Activated CD8-positive, alpha-beta T cell treated with anti-CD3 and anti-CD28 coated beads for 36 hours (primary cell): Measurements from ENCODE around the gene BHLHE23. TPM values are rescaled to one million over a fixed set of nuclear protein-coding genes. Genes with fewer than 3 reads are reported as not detected.

ENCODE experiments used
- ATAC-seq: fragments of 200-7000 bp; cut with Tn5 transposase; one replicate; pipeline ENCODE4 v1.10.0; 2021; ENCODE audit warnings: mild to moderate bottlenecking, moderate library complexity
- CTCF ChIA-PET: fragments of 350-600 bp; sonication (Branson Sonifier 250); formaldehyde crosslinking; loops from one replicate; lab custom pipeline; 2021; ENCODE audit warnings: antibody characterized with exemption; lab: Charles Lee
- POLR2A ChIA-PET: fragments of 350-600 bp; sonication (Branson Sonifier 250); formaldehyde crosslinking; loops from one replicate; lab custom pipeline; 2021; ENCODE audit warnings: antibody characterized with exemption; lab: Charles Lee
- DNase-seq: peaks from one replicate; pipeline ENCODE4 v3.0.0-alpha.2; 2020
- H3K27ac Mint-ChIP-seq: one replicate; pipeline ENCODE4 v1.8.0; 2021; ENCODE audit warnings: mild to moderate bottlenecking, mixed read lengths
- H3K27me3 Mint-ChIP-seq: one replicate; pipeline ENCODE4 v1.8.0; 2021; ENCODE audit warnings: mixed read lengths
- H3K36me3 Mint-ChIP-seq: one replicate; pipeline ENCODE4 v1.8.0; 2021; ENCODE audit warnings: low read depth, mixed read lengths
- H3K4me1 Mint-ChIP-seq: one replicate; pipeline ENCODE4 v1.8.0; 2021; ENCODE audit warnings: low read depth, mixed read lengths
- H3K4me3 Mint-ChIP-seq: one replicate; pipeline ENCODE4 v1.8.0; 2021; ENCODE audit warnings: mild to moderate bottlenecking, moderate library complexity, mixed read lengths
- H3K9me3 Mint-ChIP-seq: one replicate; pipeline ENCODE4 v1.8.0; 2021; ENCODE audit warnings: mixed read lengths
- intact Hi-C: fragments of 100-400 bp; cut with micrococcal nuclease; formaldehyde crosslinking; loops from one replicate; pipeline ENCODE4 v1.10.0; 2022
- total RNA-seq, 2 experiments: library from RNA; stranded (reverse); gene quantifications; one replicate each; pipeline ENCODE4 v1.2.3, GENCODE V29; 2021
- TF ChIP-seq, protein P1 (sequence below): fragments of 200-600 bp; IDR thresholded peaks from one replicate; pipeline ENCODE4 v1.8.0; 2022; ENCODE audit warnings: antibody characterized with exemption, mild to moderate bottlenecking

The BHLHE23 gene
- total RNA-seq: not detected

- intact Hi-C loops: no loop called here
These were observed at the start of gene BHLHE23 for GRCh38 chr20:63006540-63007359. BHLHE23 (minus strand) TSS chr20:63006964; CDS start chr20:63006774, 190 bp downstream.

DNA sequence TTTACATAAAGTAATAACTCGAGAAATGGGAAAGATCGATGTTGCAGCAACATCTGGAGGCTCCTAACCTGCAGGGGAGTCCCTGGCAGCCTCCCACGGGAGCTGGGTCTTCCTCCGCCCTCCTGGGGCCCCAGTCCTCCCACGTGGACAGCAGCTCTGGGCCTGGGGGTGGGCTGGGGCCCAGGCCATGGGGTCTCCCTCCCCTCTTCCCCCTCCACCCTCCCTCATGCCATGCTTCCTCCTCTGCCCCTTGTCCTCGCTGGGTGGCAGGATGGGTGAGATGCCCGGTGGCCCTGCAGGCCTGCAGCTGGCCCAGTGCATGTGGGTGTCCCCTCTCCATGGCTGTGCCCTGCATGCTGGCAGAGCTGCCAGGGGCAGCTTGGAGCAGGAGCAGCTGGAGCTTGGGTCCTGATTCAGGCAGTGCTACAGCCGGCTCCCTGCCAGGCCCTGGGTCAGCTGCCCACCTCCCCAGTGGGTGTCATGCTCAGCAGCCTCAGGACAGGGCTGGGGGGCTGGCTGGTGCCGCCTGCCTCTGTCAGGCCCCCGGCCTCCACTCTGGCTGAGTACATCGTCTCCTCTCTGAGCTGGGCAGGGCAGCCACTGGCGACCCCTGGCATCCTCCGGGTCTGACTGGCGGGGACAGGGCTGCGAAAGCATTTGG, 48.9 kb upstream of the BHLHE23 start:
- POLR2A ChIA-PET: interaction anchor here (1.3 kb wide), 1 partner anchor 27 kb away, joined by 3 read pairs; no protein-coding TSS in a partner anchor
- H3K9me3 Mint-ChIP-seq: no peaks in the 10 kb centered on the region
- CTCF ChIA-PET: interaction anchor here (0.8 to 2.8 kb wide), 10 partner anchors 11 to 168 kb away, joined by 3 to 13 read pairs (median 3); partner anchors contain the start of gene YTHDF1

More at GRCh38 chr20:63006540-63007359, at the start of gene BHLHE23:
- ChIA-PET POLR2A (no interaction called here), CTCF (interaction anchor here (1.1 kb wide), 1 partner anchor 42 kb away, joined by 4 read pairs; no protein-coding TSS in a partner anchor)
- no peaks in the 10 kb centered on the region for H3K36me3 Mint-ChIP-seq
- ATAC-seq (no peak), DNase-seq (peak; percentile 29)
- no peaks in the 10 kb centered on the region for H3K9me3 Mint-ChIP-seq
- H3K27me3 Mint-ChIP-seq: peaks cover 50% of the 10 kb centered on the region
- no peak within 1 kb of the TSS for H3K4me3 Mint-ChIP-seq
- no peak within 1 kb of the TSS for H3K27ac Mint-ChIP-seq
- H3K4me1 Mint-ChIP-seq: peaks cover 32% of the 10 kb centered on the region
- TF ChIP-seq, protein P1, sequence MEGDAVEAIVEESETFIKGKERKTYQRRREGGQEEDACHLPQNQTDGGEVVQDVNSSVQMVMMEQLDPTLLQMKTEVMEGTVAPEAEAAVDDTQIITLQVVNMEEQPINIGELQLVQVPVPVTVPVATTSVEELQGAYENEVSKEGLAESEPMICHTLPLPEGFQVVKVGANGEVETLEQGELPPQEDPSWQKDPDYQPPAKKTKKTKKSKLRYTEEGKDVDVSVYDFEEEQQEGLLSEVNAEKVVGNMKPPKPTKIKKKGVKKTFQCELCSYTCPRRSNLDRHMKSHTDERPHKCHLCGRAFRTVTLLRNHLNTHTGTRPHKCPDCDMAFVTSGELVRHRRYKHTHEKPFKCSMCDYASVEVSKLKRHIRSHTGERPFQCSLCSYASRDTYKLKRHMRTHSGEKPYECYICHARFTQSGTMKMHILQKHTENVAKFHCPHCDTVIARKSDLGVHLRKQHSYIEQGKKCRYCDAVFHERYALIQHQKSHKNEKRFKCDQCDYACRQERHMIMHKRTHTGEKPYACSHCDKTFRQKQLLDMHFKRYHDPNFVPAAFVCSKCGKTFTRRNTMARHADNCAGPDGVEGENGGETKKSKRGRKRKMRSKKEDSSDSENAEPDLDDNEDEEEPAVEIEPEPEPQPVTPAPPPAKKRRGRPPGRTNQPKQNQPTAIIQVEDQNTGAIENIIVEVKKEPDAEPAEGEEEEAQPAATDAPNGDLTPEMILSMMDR: no peak

DNA sequence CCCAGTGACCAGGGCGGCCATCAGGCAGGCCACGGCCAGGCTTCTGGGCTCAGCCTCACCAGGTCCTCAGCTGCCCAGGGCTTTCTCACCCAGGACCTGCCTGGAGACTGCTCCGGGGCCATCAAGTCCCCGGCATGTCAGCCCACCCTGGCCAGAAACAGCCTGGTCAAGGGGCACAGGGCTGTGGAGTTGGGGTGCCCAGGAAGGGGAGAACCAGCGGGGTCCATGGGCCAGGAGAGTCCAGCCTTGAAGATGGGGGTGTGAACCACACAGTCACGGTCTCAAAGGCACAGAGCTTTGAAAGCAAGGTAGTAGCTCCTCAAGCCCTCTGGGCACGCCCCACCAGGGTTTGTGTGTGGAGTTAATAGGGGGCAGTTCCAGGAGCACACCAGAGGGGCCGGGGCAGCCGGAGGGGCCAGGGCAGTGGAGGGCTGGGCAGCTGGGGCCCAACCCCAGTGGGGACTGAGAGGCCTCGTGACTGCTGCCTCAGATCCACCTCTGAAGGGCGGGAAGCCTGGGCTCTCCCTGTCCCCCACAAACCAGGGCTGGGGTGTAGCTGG, 48.0 kb upstream of the BHLHE23 start:
- CTCF ChIA-PET: interaction anchor here (0.6 to 2.8 kb wide), 3 partner anchors 35 to 169 kb away, joined by 3 to 13 read pairs (median 7); no protein-coding TSS in a partner anchor
- Mint-ChIP-seq H3K9me3 (no peaks in the 10 kb centered on the region), H3K27me3 (no peaks in the 10 kb centered on the region), H3K4me3 (no peak overlapping the region), H3K36me3 (no peaks in the 10 kb centered on the region), H3K27ac (no peak overlapping the region), H3K4me1 (no peaks in the 10 kb centered on the region)
- no peak for ATAC-seq
- POLR2A ChIA-PET: no interaction called here
- TF ChIP-seq, protein P1: no peak
- intact Hi-C loops: no loop called here
- no peak for DNase-seq

More for the DNA sequence above, 48.9 kb upstream of the BHLHE23 start:
- TF ChIP-seq, protein P1: no peak
- Mint-ChIP-seq H3K27me3 (peaks cover 3% of the 10 kb centered on the region), H3K4me1 (no peaks in the 10 kb centered on the region), H3K27ac (no peak overlapping the region), H3K36me3 (no peaks in the 10 kb centered on the region), H3K4me3 (no peak overlapping the region)
- DNase-seq (no peak), ATAC-seq (no peak)
- intact Hi-C loops: loop anchor here (2.0 kb wide), 1 partner anchor 123 kb away; no protein-coding TSS in a partner anchor

DNA sequence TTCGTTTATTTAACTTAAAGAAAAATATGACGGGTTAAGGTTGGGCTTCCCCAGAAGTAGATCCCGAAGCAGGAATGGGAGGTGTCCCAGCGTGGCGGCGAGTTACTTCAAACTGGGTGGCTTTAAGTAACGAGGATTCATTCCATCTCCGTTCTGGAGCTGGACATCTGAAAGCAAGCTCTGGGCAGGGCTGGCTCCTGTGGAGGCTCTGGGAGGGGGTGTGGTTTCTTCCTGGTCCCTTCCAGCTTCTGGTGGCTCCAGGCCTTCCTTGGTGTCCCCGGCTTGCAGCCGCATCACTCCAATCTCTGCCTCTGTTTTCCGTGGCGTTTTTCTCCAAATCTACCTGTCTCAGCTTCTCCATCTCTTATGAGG, 47.3 kb upstream of the BHLHE23 start:
- Mint-ChIP-seq H3K9me3 (no peaks in the 10 kb centered on the region), H3K36me3 (no peaks in the 10 kb centered on the region), H3K4me3 (no peak overlapping the region), H3K27me3 (no peaks in the 10 kb centered on the region), H3K4me1 (no peaks in the 10 kb centered on the region), H3K27ac (no peak overlapping the region)
- no peak for ATAC-seq
- ChIA-PET CTCF (no interaction called here), POLR2A (no interaction called here)
- TF ChIP-seq, protein P1: no peak
- intact Hi-C loops: no loop called here
- DNase-seq: no peak
